DND-41 (cell line): ENCODE measurements around the gene CLRN3.

Source experiments
- ATAC-seq: fragments of 200-7000 bp; cut with Tn5 transposase; 3 replicates; pipeline ENCODE4 v1.9.1; 2021; ENCODE audit warnings: low read depth; ENCODE audit not compliant: insufficient read depth
- DNase-seq: peaks from one replicate; pipeline ENCODE4 v3.0.0-alpha.2; 2020
- H2AFZ ChIP-seq: 2 replicates; pipeline ENCODE4 v1.6.0; 2012; ENCODE audit warnings: low read depth, low read length
- H3K27ac ChIP-seq: 2 replicates; pipeline ENCODE4 v1.5.1; 2012; ENCODE audit warnings: low read length, inconsistent platforms
- H3K27me3 ChIP-seq: fragments of 200-600 bp; sonication (generic); 2 replicates; pipeline ENCODE4 v1.6.0; 2012; ENCODE audit warnings: low read length, mild to moderate bottlenecking, inconsistent platforms; ENCODE audit not compliant: insufficient read depth, poor library complexity
- H3K36me3 ChIP-seq: 2 replicates; pipeline ENCODE4 v1.5.1; 2012; ENCODE audit warnings: low read length, inconsistent platforms; ENCODE audit not compliant: insufficient read depth
- H3K4me1 ChIP-seq: 2 replicates; pipeline ENCODE4 v1.5.1; 2012; ENCODE audit warnings: mild to moderate bottlenecking, low read length; ENCODE audit not compliant: insufficient read depth
- H3K4me2 ChIP-seq: 2 replicates; pipeline ENCODE4 v1.6.0; 2012; ENCODE audit warnings: mild to moderate bottlenecking, moderate library complexity, low read length, inconsistent platforms; ENCODE audit not compliant: insufficient read depth
- H3K4me3 ChIP-seq, 2 experiments: fragments of 200-600 bp in 1 of 2; shearing (Covaris generic) in 1 of 2; 2 replicates each; pipeline ENCODE4 v1.5.1; 2012 to 2016; ENCODE audit warnings: inconsistent platforms in 2 of 2, low read length in 2 of 2, mild to moderate bottlenecking in 2 of 2, low read depth in 1 of 2, moderate library complexity in 1 of 2
- H3K79me2 ChIP-seq: 2 replicates; pipeline ENCODE4 v1.6.0; 2012; ENCODE audit warnings: low read length, inconsistent platforms; ENCODE audit not compliant: insufficient read depth
- H3K9ac ChIP-seq: 2 replicates; pipeline ENCODE4 v1.6.0; 2012; ENCODE audit warnings: low read depth, mild to moderate bottlenecking, inconsistent platforms, low read length, moderate library complexity
- H3K9me3 ChIP-seq: 2 replicates; pipeline ENCODE4 v1.5.1; 2012; ENCODE audit warnings: low read length, moderate library complexity, mild to moderate bottlenecking, inconsistent platforms; ENCODE audit not compliant: insufficient read depth, severe bottlenecking
- H4K20me1 ChIP-seq: 2 replicates; pipeline ENCODE4 v1.6.0; 2012; ENCODE audit warnings: low read length; ENCODE audit not compliant: insufficient read depth
- EZH2 ChIP-seq: IDR thresholded peaks from 3 replicates; pipeline ENCODE4 v1.6.1; 2012; ENCODE audit warnings: borderline replicate concordance, low read depth, mild to moderate bottlenecking, moderate library complexity, low read length, inconsistent platforms; ENCODE audit not compliant: severe bottlenecking
- TF ChIP-seq, protein P1 (sequence below): IDR thresholded peaks from 2 replicates; pipeline ENCODE4 v1.5.1; 2012; ENCODE audit warnings: borderline replicate concordance, low read length, moderate library complexity, mild to moderate bottlenecking; ENCODE audit not compliant: poor library complexity, severe bottlenecking; ENCODE audit errors: extremely low read depth

Gene CLRN3

GRCh38 chr10:127851661-127852194, 41.0 kb downstream of the CLRN3 start:
- Histone ChIP-seq H3K27ac (no peak overlapping the region), H4K20me1 (0 out of 2 replicates have a peak, but pooled peaks cover 4% of the 10 kb centered on the region), H3K27me3 (no peaks in the 10 kb centered on the region), H2AFZ (no peak overlapping the region), H3K9ac (no peak overlapping the region), H3K4me1 (no peaks in the 10 kb centered on the region), H3K4me3 (no peak overlapping the region), H3K9me3 (no peaks in the 10 kb centered on the region), H3K4me2 (no peak overlapping the region), H3K36me3 (no peaks in the 10 kb centered on the region), H3K79me2 (no peaks in the 10 kb centered on the region)
- ATAC-seq (no peak), DNase-seq (no peak)
- no peak for TF ChIP-seq EZH2
- TF ChIP-seq, protein P1, sequence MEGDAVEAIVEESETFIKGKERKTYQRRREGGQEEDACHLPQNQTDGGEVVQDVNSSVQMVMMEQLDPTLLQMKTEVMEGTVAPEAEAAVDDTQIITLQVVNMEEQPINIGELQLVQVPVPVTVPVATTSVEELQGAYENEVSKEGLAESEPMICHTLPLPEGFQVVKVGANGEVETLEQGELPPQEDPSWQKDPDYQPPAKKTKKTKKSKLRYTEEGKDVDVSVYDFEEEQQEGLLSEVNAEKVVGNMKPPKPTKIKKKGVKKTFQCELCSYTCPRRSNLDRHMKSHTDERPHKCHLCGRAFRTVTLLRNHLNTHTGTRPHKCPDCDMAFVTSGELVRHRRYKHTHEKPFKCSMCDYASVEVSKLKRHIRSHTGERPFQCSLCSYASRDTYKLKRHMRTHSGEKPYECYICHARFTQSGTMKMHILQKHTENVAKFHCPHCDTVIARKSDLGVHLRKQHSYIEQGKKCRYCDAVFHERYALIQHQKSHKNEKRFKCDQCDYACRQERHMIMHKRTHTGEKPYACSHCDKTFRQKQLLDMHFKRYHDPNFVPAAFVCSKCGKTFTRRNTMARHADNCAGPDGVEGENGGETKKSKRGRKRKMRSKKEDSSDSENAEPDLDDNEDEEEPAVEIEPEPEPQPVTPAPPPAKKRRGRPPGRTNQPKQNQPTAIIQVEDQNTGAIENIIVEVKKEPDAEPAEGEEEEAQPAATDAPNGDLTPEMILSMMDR, result no peak

- Histone ChIP-seq H2AFZ (no peak overlapping the region), H4K20me1 (0 out of 2 replicates have a peak, but pooled peaks cover 4% of the 10 kb centered on the region), H3K36me3 (no peaks in the 10 kb centered on the region), H3K79me2 (no peaks in the 10 kb centered on the region), H3K4me2 (no peak overlapping the region), H3K4me1 (no peaks in the 10 kb centered on the region), H3K27me3 (no peaks in the 10 kb centered on the region), H3K27ac (no peak overlapping the region), H3K9ac (no peak overlapping the region), H3K9me3 (no peaks in the 10 kb centered on the region), H3K4me3 (no peak overlapping the region)
- DNase-seq (no peak), ATAC-seq (no peak)
- no peak for TF ChIP-seq EZH2
- TF ChIP-seq, protein P1, result no peak
Measured at GRCh38 chr10:127850944-127851343, 41.8 kb downstream of the CLRN3 start.

DNA sequence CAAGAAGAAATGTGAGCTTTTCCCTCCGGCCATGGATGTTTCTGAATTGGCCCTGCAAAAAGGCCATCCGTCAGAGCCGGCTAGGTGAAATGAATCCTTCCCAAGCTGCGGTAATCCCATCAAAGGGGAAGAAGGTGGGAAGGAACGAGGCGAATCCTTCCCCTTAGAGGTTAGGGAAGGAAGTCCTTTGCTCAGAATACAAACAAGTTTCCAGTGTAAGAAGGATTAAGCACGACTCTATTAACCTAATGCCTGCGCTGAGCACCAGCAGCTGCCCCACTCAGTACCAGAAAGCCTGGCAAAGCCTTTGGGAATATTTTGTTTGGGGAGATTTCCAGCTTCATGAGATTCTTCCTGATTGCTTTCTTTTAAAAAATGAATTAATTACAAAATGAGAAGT, 42.8 kb downstream of the CLRN3 start:
- no peaks in the 10 kb centered on the region for H3K9me3 ChIP-seq
- H3K9ac ChIP-seq, result no peak overlapping the region
- H3K79me2 ChIP-seq, result no peaks in the 10 kb centered on the region
- ATAC-seq (no peak), DNase-seq (no peak)
- H3K4me1 ChIP-seq, result no peaks in the 10 kb centered on the region
- H3K4me3 ChIP-seq, result no peak overlapping the region
- H3K4me2 ChIP-seq, result no peak overlapping the region
- H3K27me3 ChIP-seq, result no peaks in the 10 kb centered on the region
- no peak overlapping the region for H3K27ac ChIP-seq
- H4K20me1 ChIP-seq, result 0 out of 2 replicates have a peak, but pooled peaks cover 4% of the 10 kb centered on the region
- no peak overlapping the region for H2AFZ ChIP-seq
- H3K36me3 ChIP-seq, result no peaks in the 10 kb centered on the region
- TF ChIP-seq EZH2, result no peak
- TF ChIP-seq, protein P1, result no peak
